NCI-H510A (cell line): ENCODE data around the gene LRRIQ1.

ENCODE experiments used
- DNase-seq: peaks from one replicate; lab custom pipeline; 2025; lab: John Stamatoyannopoulos, UW

Gene LRRIQ1

DNA sequence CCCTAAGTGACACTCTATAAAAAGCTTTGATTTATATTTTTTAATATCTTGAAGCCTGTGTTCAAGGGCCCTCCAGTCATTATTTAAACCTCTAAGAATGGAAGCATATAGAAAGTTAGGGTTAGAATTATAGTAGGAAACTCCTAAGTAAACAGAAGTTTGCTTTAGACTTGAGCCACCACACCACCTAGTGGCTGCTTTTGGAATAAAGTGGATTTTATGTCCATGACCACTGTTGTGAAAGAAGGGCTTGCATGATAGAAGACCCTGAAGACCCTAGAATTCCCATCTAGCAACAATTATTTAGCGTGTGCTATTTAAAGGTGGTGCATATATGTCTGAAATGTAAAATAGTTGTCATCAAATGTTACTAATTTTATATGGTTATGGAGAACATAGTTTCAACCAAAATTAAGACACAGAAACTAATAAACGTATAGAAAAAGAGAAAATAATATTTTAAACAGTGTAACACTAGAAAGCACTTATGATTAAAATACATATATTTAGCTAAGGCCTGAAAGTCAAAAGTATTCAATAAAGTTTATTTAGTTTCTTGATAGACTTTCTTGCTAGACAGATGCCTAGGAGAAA, 21.3 kb downstream of the LRRIQ1 start:
- DNase-seq, result no peak

GRCh38 chr12:85058339-85058738, 22.2 kb downstream of the LRRIQ1 start:
- DNase-seq, result no peak

DNA sequence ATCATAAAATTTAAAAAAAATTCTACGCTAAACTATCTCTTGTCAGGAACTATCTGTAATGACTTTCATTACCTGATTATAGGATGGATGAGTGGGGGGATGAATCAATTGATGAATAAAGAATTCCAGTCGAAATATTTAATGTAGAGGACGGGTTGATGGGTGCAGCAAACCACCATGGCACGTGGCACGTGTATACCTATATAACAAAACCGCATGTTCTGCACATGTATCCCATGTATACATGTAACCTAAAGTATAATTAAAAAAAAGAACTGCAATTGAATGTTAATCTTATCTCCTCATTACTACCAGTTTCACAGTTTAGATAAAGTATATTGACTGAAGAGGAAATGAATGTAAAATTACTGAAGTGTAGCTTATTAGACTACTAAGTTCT, 23.4 kb downstream of the LRRIQ1 start:
- no peak for DNase-seq

DNA sequence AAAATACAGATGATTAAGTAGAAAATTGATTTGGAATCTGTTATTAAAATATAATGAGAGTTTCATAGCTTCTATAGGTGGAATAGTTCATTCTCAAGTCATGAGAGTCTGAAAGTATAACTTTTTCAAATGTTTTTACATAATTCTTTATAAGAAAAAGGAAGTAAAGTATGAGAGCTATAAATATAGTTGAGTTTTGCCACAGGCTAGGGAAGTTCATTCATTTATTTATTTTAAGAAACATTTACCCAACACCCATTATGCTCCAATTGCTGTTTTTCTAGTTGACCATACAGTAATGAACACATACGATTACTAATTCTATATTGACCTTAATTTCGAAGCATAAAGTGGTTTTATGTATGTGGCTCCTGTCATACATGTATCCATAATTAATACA, 24.8 kb downstream of the LRRIQ1 start:
- no peak for DNase-seq

- no peak for DNase-seq
Measured at GRCh38 chr12:85065837-85066482, 29.8 kb downstream of the LRRIQ1 start.

GRCh38 chr12:85072826-85073225, 36.7 kb downstream of the LRRIQ1 start:
- DNase-seq, result no peak

DNA sequence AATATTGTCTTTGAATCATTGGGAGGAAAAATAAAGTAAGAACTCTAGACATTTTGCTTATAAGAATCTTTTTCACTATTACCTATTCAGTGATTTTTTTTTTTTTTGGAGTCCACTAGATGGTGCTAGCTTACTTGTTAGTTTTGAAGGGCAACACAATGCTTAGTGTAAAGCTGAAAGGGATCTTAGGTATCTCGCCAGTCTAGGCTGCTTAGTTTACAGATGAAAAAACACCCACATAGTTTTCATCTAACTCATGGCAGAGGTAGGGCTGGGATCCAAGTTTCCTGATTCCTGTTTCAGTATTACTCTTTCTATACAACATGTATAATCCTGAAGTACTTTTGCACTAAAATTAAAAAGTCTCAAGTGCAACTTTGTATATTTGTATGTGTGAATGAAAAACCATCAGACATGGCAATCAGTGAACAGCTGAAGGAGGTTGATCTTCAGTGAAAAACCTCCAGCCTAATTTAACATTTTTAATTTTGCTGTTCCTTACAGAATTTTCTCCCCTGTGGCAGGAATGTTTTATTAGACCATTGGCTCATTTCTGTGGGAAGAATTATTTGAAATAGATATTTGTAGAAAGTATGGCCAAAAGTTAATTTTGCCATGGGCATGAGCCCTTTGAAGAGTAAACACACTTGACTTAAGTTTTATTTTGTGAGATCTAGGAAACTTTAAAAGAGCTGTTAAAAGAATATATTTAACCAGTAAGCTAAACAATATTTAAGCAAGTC, 40.7 kb downstream of the LRRIQ1 start:
- DNase-seq, result peak; percentile 8

- DNase-seq, result no peak
Measured at GRCh38 chr12:85085066-85085465, 48.9 kb downstream of the LRRIQ1 start.

DNA sequence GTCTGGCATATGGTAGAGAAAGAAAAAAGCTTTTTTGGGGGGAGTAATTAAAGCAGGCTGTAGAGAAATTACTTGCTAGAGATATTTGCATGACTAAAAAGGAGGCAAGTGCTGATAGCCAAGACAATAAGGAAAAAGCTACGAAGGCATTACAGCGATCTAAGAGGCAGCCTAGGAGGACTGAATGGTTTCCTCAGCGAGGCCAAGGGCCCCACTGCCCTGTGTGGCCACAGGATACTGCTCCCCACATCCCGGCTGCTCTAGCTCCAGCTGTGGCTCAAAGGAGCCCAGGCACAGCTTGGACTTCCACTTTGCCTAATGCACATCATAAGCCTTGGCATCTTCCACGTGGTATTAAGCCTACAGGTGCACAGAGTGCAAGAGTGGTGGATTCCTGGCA, 53.6 kb downstream of the LRRIQ1 start:
- DNase-seq, result no peak

DNA sequence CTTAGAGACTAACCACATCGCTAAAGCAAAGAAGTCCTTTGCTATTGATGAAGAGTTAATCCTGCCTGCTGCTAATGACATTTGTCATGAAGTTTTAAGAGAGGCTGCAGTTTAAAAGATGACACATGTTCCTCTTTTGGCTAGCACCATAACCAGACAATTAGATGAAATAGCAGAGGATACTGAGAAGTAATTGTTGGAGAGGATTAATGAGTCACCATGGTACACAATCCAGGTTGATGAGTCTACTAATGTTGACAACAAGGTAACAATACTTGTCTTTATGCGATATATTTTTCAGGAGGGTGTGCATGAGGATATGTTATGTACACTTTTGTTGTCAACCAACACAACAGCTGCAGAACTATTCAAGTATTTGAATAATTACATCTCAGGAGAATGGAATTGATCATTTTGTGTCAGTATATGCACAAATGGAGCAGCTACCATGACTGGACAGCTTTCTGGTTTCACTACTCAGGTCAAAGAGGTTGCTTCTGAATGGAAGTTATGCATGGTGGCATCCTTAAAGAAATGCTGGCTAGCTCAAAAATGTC, 56.7 kb downstream of the LRRIQ1 start:
- no peak for DNase-seq

DNA sequence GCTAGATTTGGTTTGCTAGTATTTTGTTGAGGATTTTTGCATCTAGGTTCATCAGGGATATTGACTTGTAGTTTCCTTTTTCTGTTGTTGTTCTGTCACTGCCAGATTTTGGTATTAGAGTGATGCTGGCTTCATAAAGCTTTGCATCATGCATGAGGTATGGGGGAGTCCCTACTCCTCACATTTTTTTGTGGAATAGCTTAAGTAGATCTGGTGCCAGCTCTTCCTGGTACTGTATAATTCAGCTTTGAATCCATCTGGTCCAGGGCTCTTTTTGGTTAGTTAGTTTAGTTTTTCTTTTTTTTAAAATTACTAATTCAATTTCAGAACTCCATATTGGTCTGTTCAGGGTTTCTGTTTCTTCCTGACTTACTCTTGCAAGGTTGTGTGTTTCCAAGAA, 59.4 kb downstream of the LRRIQ1 start:
- no peak for DNase-seq

DNA sequence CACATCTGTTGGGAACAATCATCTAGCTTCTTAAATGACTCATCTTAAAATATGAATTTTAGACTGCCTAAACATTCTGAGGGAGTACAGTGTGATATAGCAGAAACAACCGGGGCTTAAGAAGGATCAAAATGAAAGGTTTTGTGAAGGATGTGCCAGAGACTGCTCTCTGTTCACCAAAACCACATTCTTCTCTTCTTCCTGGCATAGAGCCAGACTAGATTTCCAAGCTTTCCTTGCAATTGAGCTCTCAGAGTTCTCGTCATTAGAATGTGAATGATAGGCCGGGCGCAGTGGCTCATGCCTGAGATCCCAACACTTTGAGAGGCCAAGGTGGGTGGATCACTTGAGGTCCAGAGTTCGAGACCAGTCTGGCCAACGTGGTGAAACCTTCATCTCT, 94.5 kb downstream of the LRRIQ1 start:
- no peak for DNase-seq

GRCh38 chr12:85138833-85139232, 102.7 kb downstream of the LRRIQ1 start:
- no peak for DNase-seq

GRCh38 chr12:85147331-85147730, 111.2 kb downstream of the LRRIQ1 start:
- DNase-seq, result no peak

DNA sequence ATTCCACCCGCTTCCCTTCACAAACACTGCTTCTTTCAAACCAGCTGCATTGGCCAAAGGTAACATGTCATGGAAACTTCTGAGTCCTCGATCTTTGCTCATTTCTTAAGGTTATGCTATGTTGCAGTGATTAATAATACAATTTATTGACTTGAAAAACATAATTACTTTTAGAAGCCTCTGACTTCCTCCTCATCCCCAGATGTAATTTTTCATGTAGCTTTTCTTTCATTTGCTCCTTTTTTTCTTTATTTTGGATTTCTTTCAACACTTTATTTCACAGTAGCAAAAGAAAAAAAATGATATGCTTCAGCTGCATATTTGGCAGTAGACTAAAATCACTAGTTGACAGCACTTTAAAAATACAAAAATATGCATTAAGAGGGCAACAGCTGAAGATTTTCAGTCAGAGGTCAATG, 116.2 kb downstream of the LRRIQ1 start:
- DNase-seq, result no peak

- no peak for DNase-seq
Measured at GRCh38 chr12:85155791-85156190, 119.6 kb downstream of the LRRIQ1 start.

- no peak for DNase-seq
Measured at GRCh38 chr12:85156569-85156968, 120.4 kb downstream of the LRRIQ1 start.

DNA sequence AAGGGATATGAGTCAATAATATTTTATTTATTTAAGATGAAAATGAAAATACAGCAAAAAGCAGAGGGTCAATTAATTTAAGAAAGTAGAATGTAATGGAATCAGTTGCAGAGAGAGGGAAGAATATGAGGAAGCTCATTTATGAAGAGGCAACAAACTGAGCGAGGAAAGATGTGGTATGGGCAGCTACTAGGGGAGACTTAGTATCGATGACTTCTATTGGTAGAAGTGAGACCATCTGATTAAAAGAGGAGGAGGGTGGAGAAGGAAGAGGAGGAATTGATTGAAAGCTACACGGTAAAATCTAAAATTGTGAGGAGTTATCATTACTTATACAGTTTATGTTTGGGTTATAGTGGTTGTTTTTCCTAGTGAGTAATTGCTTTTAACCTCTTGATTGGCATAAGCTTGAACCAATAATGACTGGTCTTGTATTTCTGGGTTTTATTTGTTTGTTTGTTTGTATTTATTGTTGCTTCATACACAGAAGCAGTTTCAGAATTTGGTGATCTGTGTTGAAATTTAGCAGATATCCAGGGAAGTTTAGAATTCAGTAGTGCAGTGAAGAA, 121.0 kb downstream of the LRRIQ1 start:
- no peak for DNase-seq

- no peak for DNase-seq
Measured at GRCh38 chr12:85163752-85164321, 127.7 kb downstream of the LRRIQ1 start.

DNA sequence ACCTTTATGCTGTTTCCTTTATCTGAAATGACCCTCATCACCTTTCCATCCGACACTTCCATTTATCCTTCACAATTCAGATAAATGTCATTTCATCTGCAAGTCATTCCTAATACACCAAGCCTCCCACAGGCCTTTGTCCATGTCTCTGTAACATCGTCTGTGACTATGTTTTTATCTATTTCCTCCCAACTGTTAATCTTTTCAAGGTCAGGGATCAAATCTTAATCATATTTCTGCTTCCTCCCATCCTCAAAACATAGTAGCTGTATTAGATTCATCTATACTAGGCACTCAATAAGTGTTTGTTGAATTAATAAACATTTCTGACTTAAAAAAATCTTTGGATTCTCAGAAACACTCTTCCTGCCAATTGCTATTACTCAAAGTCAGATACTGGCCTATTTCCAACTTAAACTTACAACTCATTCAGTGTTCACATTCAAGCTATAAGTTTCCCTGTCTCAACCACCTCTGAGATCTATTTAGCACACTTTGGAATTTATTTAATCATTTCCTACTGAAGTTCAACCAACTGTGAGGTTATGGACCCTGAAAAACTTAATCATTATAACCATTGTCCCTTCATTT, 143.6 kb downstream of the LRRIQ1 start:
- no peak for DNase-seq

GRCh38 chr12:85182699-85183098, 146.5 kb downstream of the LRRIQ1 start:
- DNase-seq, result no peak

GRCh38 chr12:85183855-85184254, 147.7 kb downstream of the LRRIQ1 start:
- DNase-seq, result no peak
